Right lung (tissue), 5 donors: ENCODE data around the gene MEN1. TPM values are rescaled to one million over a fixed set of nuclear protein-coding genes. Genes with fewer than 3 reads are reported as not detected.
"Not testable (repeated sequence)": the region's sequence is repeated elsewhere in the genome, so short reads cannot be mapped to it uniquely, and the experiment has no call there.

ENCODE experiments used
- DNase-seq, 2 donors: peaks; one replicate each; pipeline ENCODE4 v3.0.0-alpha.2; 2013
- polyA plus RNA-seq, 5 donors: library from polyadenylated mRNA; unstranded; fragments of 120-200 nt; gene quantifications; one replicate each; pipeline versions ENCODE4 v1.2.1 to v1.2.3, GENCODE V29; 2013; ENCODE audit warnings: inconsistent platforms in 1 of 5, low replicate concordance in 1 of 5; ENCODE audit not compliant: insufficient read length in 5 of 5, insufficient read depth in 1 of 5

Gene MEN1
- polyA plus RNA-seq, 5 donors: 30.3 to 48.5 (median 37.1) TPM

- no peak for DNase-seq
Measured at GRCh38 chr11:64848214-64848825, 38.0 kb upstream of the MEN1 start.

GRCh38 chr11:64846998-64847666 is 36.8 kb upstream of the MEN1 start:
- DNase-seq: peak; percentile 78 to 86

- DNase-seq: not testable (repeated sequence)
Measured at GRCh38 chr11:64845776-64846129, 35.4 kb upstream of the MEN1 start.

GRCh38 chr11:64845129-64845775 is 34.9 kb upstream of the MEN1 start:
- DNase-seq: peak; percentile 82 to 89

- DNase-seq: peak in 1 of 2 donors; percentile 73
Measured at GRCh38 chr11:64844330-64845128, 34.2 kb upstream of the MEN1 start, which contains the start of gene CDC42BPG. CDC42BPG (minus strand) TSS chr11:64844653; CDS start chr11:64844569, 84 bp downstream.

- DNase-seq: no peak
Measured at GRCh38 chr11:64843686-64844329, 33.5 kb upstream of the MEN1 start.

GRCh38 chr11:64842851-64843685 is 32.7 kb upstream of the MEN1 start:
- DNase-seq: no peak

GRCh38 chr11:64842366-64842759 is 32.0 kb upstream of the MEN1 start:
- no peak for DNase-seq

GRCh38 chr11:64841592-64842365 is 31.4 kb upstream of the MEN1 start:
- DNase-seq: no peak

- no peak for DNase-seq
Measured at GRCh38 chr11:64839887-64840782, 29.8 kb upstream of the MEN1 start.

GRCh38 chr11:64839335-64839734 is 29.0 kb upstream of the MEN1 start:
- DNase-seq: no peak

GRCh38 chr11:64838600-64839334 is 28.4 kb upstream of the MEN1 start:
- no peak for DNase-seq

GRCh38 chr11:64837887-64838351 is 27.6 kb upstream of the MEN1 start:
- DNase-seq: no peak

GRCh38 chr11:64836448-64837072 is 26.2 kb upstream of the MEN1 start:
- no peak for DNase-seq

GRCh38 chr11:64835616-64836447 is 25.5 kb upstream of the MEN1 start:
- no peak for DNase-seq
